ENCODE measurements around the gene DIDO1.
A peak's percentile ranks its signal among the peaks of the same experiment; 100 is the strongest.

The DIDO1 gene

DNA sequence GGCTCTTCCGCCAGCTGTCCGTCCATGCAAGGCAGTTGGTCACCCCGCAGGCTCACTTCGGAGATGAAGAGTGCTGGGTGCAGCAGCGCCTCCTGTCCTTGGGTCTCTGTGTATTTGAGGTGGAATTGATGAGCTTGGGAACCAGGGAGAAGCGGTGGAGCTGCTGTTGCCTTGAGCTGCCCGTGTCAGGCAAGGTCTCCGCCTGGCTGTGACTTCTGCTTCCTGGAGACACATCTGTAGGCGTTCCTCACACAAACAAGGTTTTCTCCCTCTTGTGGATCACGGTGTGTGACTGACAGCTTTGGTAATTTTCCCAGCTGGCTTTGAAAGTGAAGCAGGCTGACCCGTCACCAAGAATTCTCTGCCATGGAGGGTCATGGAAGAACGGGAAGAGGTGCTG, 23.7 kb upstream of the DIDO1 start:
- no peak for DNase-seq

DNA sequence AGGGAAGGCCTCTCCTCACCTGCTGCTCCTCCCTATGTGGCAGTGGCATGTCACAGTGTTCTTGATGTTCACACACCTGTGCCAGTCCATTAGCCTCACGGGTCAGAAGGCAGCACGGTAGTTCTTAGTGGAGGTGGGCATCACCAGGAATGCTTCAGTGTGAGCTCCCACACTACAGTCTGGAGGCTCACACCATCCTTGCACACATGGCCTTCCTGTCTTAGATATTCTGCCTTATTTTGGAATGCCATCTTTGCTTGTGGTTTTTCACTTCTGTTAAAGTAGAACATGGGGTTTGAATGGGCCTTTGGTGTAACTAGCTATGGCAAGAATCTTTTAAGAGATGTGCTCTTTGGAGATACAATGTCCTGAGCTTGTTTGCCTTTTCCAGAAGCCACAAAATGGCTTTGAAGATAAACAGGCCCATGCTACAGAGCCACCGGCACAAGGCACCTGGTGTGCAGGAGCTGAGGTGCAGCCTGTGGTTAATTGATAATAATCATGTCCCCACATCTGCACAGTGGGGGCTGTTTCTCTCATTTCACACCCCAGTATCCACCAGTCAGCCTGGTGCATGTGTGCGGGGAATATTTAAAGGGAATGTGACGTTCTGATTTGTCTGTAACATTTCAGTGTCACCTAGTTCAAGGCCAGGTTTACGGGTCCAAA, 23.0 kb upstream of the DIDO1 start:
- DNase-seq, result no peak

DNA sequence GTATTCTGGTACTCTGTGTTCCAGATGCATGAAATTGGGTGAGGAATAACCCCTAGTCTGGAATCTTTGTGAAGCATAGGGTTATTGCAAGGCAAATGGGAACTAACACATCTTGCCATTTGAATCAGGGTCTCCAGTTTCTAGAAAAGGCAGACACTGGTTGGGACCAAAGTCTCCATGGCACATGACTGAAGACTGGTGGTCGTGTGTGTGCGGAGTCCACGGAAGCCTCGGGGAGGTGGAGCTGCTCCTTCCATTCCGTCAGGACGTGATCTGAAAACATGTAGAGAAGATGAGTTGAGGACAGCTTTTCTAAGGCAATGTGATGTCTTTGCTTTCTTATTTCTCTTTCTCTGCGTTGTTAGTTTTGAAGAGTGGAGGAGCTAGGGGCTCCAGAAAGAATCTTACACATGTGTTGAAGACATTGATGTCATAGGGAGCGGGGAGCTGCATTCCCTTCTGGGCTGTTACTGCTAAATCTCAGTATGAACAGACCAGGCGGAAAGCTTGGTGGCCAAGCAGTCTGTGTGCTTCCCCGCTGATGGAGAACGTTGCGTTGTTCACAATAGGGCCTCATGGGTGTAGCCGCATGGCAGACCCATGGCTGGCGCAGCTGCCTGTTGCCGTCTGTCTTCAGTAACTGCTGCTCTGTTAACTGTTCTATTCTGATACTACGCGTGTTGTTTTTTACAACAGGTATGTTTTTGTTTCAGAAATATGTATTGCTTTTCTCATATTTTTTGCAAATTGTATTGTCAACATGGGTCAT, 21.4 kb upstream of the DIDO1 start:
- no peak for DNase-seq

DNA sequence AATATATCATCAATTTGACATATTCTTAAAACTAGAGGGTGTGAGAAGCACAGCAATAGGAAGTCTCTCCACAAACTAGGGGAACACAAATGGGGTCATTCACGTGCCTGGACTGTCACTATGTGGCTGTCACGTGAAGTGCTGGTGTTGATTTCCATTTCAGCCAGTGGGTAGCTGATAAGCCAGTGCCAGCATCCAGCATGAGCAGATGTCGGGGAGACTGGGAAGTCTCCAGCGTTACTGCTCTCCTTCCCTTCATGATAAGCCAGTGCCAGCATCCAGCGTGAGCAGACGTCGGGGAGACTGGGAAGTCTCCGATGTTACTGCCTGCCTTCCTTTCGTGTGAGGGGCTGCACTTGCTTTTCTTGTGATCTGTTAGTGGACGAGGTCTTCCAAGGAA, 20.6 kb upstream of the DIDO1 start:
- DNase-seq, result no peak

DNA sequence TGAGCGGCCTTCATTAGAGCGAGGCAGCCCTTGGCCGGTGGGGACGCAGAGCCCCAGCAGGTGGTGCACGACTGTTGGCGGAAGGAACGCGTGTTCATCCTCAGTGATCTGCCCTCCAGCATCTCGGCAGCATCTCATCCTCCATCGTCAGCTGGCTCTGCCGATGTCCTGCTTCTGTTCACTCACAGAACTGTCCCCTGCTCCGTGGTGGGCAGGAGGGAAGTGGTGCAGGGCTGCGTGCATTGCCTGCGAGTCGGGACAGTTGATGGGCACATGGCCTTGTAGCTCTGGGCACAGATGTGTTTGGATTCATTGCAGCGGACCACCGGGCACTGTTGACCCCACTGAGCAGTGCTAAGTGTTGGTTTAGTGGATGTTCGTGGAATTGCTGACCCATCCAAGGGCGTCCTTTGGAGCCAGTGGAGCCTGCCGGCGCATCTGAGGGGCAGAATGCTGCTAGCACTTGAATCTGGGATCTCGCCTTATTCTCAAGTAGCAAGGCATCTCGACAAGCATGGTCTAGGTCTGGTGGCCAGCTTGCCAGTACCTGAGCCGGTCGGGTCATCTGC, 19.6 kb upstream of the DIDO1 start:
- no peak for DNase-seq

DNA sequence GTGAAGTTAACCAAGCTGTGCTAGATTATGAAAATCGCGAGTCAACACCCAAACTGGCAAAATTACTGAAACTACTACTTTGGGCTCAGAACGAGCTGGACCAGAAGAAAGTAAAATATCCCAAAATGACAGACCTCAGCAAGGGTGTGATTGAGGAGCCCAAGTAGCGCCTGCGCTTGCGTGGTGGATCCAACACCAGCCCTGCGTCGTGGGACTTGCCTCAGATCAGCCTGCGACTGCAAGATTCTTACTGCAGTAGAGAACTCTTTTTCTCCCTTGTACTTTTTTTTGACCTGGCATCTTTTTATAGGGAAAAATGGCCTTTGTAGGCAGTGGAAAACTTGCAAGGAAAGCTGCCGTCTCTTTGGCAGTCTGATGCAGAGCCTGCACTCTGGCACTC, 18.4 kb upstream of the DIDO1 start:
- DNase-seq, result no peak

DNA sequence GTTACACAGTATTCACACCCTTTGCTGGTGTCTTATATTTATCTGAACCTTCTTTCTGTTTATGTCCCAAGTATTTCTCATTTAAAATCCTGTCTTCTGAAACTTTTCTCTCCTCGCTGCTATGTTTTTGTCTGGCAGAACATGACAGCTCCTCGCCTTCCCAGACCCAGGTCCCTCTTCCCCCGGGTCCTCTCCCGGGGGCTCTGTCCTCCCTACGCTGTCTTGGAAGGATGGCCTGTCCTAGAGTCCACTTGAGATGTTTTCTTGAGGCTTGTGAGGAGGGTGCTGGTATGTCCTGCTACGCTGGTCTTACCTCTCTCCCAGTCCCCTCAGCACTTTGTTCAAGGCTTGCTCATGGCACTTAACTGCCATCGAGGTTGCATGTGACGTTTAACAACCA, 17.9 kb upstream of the DIDO1 start:
- peak; percentile 2 for DNase-seq

DNA sequence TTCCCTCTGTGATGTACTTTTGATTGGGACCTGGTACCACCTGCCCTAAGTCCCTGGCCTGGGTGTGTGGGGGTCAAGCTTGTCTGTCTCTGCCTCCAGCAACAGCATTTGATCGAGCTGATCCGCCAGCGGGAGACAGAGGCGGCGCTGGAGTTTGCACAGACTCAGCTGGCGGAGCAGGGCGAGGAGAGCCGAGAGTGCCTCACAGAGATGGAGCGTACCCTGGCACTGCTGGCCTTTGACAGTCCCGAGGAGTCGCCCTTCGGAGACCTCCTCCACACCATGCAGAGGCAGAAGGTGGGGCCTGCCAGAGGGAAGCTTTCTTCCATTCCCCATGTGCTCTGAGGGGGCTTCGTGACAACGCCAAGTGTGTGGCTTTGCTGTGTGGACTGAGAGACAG, 17.1 kb upstream of the DIDO1 start:
- DNase-seq, result no peak

DNA sequence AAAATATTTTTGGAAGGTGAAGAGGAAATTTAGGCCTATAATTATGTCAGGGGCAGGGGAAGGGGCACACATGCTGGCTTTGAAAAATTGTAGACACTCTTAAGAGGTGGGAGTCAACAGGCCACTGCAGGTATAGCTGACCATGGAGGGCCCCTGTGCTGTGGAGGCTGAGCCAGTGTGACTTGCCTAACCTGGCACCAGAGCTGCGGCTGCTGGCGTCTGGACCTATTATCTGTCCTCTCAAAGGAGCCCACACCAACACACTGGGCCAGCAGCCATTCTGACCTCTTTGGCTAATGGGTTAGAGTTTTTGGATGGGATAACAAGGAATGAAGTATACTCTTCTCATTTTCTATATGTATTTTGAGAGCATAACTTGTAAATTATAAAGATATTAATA, 16.2 kb upstream of the DIDO1 start:
- no peak for DNase-seq

DNA sequence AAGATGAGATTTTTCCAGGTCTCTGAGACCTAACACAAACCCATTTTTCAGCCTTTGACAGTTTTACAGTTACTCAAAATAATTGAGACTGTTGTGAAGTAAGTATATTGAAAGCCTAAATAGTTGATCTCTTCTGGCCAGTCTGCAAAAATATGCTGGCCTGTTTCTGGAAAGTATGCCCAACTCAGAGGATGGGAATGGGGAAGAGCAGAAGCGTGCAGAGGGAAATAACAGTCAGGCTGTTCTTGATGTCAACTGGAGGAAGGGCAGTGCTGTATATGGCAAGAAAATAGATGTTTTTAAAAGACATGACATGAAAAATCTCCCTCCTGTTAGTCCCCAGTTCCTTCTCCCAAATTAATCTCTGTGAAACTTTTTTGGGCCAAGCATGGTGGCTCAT, 15.5 kb upstream of the DIDO1 start:
- DNase-seq, result no peak

DNA sequence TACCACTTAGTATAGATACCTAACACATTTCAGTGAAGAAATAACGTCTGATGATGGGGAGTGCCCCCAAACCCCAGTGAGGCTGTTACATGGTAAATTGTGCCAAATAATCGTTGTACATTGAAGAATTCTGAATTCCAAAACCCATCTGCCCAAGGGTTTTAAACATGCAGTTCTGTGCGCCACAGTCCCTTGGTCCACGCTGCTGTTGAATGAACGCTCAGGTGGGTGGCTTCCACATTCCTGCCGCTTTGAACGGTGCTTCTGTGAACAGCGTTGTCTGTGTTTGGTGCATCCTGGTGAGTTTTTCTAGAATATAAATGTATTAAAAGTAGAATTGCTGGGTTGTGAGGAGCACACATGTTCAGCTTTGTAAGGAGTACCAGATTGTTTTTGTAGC, 14.6 kb upstream of the DIDO1 start:
- no peak for DNase-seq

DNA sequence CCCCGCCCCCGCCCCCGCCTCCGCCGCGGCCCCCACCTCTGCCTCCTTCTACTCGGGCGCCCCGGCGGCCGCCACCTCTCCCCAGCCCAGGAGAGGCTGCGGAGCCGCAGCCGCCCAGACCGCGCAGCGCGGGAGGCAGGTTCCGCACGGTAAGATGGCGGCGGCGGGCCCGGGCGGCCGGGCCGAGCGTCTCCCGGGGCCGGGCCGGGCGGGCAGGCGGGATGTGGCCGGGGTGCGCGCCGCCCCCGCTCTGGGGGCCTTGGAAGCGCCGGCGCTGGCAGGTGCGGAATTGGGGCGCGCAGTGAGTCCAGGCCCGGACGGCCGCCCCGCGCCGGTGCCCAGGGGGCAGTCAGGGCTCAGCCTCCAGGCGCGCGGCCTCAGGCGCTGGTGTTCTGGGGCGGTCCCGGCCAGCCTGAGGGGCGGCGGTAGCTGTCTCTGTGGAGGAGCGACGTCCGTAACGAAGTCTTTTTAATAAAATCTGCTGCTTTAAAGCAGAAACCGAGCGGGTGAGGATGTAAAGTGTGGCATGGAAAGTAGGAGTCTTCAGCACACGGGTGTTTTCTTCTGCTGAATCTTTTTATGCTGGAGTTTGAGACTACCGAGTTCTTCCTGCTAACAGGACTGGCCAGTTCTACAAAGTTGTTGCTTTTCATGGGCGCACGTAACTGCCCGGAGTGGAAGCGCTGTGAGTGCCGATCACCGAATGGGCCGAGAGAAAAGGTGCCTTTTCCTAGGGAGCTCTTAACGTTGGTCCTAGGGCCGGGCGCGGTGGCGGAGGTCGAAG, 12.0 kb upstream of the DIDO1 start, which contains the start of gene GID8:
Gene GID8 (plus strand): TSS at position 43 of the 784 bp plus-strand sequence. CDS start 3,356 bp downstream, outside the sequence.
- DNase-seq, result peak; percentile 63

DNA sequence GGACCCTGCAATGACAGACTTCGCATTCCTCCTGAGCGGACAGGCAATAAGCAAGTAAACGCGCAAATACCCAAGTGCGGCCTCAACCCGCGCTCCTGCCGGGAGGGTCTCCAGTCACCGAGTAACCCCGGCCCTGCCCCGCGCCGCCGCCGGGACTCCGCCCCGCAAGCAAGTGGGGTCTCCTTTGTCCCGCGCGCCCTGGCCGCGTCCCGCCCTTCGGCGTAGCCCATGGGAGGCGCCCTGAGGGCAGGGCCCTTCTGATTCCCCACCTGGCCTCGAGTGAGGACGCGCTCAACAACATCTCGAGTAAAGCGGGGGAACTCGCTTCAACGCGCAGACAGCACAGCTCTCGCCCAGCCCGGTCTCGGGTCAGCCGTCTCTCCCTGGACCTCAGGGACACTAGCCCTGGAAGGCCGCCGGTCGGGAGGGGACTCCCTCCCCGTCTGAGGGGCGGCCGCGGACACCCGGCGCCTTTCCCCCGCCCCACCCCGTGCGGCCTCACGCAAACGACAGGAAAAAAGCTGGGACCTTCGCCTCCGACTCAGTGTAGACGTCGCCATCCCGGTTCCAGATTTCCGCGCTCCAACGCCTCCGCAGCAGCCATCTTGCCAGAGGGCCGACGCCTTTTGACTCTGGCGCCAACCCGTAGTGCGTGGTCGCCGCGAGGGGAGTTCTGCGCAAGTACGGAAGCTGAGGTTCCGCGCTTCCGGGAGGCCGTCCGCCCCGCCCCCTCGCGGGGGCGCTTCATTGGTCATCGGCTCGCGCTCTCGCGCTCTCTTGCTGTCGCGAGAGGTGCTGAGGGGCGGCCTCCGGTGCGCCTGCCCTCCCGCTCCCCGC, 11.2 kb upstream of the DIDO1 start:
- peak; percentile 98 for DNase-seq

DNA sequence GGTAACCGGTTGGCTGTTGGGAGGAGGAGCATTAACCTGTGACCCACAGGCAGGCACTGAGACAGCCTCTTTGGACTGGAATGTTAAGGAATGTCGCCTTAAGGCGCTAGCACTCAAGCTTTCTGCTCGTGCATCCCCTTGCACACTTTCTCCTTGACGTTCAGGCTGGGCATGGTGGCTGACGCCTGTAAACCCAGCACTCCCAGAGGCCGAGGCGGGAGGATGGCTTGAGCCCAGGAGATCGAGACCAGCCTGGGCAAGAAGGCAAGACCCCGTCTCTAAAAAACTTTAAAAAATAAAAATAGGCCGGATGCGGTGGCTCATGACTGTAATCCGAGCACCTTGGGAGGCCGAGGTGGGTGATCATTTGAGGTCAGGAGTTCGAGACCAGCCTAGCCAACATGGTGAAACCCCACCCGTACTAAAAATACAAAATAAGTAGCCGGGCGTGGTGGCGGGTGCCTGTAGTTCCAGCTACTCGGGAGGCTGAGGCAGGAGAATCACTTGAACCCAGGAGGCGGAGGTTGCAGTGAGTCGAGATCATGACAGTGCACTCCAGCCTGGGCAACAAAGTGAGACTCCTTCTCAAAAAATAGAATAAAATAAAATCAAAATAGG, 9.8 kb upstream of the DIDO1 start:
- no peak for DNase-seq

DNA sequence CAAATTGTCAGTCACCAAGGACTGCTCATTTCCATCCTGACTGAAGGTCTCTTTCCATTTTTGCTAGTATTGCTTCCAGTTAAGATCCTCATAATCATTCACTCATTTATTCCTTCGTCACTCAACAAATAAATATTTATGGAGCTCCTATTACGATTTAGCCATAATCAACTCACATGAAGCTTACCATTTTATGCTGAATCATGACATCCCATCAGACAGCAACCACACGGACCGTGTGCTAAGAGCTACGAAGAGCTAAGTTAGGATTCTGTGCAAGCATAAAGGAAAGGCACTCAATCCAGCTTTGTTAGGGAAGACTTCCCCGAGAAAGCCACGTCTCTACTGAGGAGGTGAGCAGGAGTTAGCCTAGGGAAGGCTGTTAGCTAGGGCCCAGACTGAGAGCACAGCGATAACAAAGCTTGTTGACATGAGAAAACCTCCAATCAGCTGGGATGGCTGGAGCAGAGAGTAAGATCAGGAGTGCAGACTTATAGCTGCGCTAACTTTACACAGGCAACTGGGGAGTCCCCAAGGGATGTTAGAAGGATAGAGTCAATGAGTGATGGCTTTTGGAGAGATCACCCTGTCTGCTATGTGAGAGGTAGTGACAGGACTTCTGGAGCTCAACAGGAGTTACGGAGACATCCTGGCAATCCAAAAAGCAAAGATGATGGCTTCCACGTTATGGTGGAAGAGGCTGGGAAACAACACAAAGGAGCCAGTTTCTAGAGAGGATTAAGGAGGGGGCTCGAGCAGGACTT, 9.1 kb upstream of the DIDO1 start:
- DNase-seq, result peak; percentile 12

DNA sequence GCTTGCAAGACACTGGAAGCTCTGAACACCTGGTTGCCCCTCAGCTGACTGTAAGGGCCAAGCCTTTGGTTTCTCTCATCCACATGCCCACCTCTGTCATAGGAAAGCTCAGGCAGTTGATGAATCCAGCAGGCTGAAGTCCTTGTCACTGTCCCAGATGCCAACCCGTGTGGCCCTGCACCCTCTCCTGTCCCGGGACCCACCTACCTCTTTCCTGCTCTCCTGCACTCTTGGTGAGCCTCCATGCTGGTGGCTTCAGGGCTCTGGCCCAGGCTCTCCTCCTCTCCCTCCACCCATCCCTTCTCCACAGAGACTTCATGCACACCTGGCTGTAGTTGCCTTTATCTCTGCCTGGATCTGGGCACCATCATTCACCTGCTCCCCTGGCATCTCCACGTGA, 7.7 kb upstream of the DIDO1 start:
- DNase-seq, result peak; percentile 7

DNA sequence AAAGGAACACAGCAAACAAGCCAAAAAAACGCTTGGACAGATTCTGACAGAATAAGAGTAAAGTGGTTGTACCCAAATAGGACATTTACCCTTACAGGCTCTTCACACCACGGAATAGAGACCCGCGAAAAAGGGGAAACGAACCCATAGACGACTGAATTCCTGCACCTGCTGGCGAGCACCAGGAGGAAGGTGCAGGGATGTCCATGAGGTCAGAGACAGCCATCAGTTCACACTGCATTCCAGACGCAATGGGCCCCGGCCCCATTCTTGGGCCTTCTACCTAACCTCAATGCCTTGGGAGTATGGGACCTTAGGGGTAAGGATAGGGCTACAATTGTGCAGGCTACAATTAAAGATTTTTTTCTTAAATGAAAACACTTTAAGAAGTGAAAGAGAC, 5.2 kb upstream of the DIDO1 start:
- DNase-seq, result no peak

DNA sequence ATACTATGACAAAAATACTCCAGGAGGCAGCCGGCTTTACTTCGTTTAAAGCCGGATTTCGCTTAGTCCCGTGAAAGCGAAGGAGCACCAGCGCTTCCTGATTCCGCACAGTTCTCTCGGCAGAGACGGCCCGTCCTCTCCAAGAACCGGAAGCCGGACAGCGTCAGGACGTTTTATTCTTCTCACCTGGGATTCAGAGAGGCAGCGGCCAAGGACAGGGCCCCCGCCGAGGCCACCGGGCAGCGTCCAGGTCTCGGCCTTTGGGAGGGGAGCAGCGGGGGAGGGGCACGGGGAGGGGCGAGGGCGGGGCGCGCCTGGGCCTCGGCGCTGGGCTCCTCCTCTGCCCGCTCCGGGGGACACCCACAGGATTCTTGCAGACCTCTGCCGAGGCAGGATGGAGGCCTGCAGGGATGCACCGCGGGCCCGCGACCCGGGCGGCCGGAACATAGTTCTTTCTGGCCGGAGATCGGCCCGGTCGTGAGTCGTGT, 2.8 kb upstream of the DIDO1 start:
- DNase-seq, result peak; percentile 85

DNA sequence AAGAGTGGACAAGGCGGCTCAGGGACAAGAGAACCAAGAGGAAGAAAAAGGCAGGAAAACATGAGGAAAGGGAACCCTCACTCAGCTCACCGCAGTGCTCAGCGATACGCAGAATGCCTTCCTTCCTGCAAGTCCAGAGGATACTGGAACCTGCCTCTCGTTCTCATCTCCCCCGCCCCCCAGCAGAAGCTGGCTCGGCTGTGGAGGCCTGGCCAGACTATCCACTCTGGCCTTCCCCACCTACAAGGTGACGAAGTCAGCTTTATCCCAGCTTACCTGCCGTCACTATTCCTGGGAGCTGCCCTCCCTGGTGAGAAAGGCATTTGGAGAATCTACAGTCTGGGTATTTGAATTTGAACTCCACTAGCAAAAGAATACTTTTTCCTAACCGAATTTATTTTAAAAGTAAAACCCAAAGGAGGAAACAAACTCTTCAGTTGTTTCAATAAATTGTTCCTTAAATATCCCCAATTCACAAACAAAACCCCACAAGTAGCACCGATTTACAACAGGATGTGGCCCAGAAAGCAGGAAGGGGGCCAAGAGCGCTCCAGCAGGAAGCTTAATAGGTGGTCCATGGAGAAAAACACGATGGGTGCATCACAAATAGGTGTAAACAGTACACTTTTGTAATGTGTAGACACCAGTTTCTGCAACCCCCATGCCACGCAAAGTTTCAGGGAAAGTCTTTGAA, 2.1 kb upstream of the DIDO1 start:
- peak; percentile 4 for DNase-seq

DNA sequence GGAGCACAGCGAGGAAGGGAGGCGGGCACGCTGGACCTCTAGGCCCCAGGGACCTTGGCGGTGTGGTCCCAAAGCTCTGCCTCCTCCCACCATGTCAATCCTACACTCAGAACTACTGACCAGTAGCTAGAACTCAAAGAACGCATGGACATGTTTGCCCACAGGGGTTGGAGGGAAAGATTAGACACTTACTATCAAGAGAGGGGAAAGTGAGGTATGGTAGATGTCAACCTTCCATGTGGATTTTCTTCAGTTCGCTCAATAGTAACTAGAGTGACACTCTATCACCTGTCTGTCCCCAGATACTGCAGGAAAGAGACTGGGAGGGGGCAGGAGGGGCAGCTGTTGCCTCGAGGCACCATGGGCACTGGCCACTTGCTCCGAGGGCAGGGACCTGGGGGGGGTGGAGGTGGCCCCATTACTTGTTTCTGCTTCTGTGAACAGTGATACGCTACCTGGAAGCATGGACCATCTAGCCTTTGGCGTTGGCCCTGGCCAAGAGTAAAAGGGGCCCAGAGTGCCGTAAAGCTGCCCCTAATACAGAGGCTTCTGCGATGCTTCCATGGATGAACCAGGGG, 912 bp upstream of the DIDO1 start:
- DNase-seq, result peak; percentile 19

All from right hindlimb (tissue), 1 donor.